ENCODE results near the gene TVP23A. TPM values are rescaled to one million over a fixed set of nuclear protein-coding genes. Genes with fewer than 3 reads are reported as not detected.

TVP23A gene
- total RNA-seq, 1 donor from 2014 or later = 0.24 TPM

- H3K4me3 ChIP-seq = no peak overlapping the region
- no peak for DNase-seq
- no peak overlapping the region for H3K27ac ChIP-seq
- H3K27me3 ChIP-seq (ENCODE audit: low read depth) = no peaks in the 10 kb centered on the region
- H3K9me3 ChIP-seq = no peaks in the 10 kb centered on the region
- no peak for ATAC-seq
- intact Hi-C loops (cut with DNase I) = no loop called here
- no peak for TF ChIP-seq CTCF (IDR thresholded peaks at IDR 0.05)
- H3K4me1 ChIP-seq = peaks cover 5% of the 10 kb centered on the region
- no peaks in the 10 kb centered on the region for H3K36me3 ChIP-seq
Observed at GRCh38 chr16:10817514-10817913, 1.1 kb downstream of the TVP23A start.

- intact Hi-C loops (cut with DNase I) = no loop called here
- Histone ChIP-seq H3K9me3 (no peaks in the 10 kb centered on the region), H3K27ac (no peak overlapping the region), H3K4me1 (peaks cover 11% of the 10 kb centered on the region), H3K36me3 (no peaks in the 10 kb centered on the region), H3K27me3 (ENCODE audit: low read depth) (no peaks in the 10 kb centered on the region), H3K4me3 (no peak overlapping the region)
- no peak for TF ChIP-seq CTCF (IDR thresholded peaks at IDR 0.05)
- DNase-seq (no peak), ATAC-seq (no peak)
Observed at GRCh38 chr16:10813099-10813455, 5.5 kb downstream of the TVP23A start.

GRCh38 chr16:10812312-10813098 is 6.1 kb downstream of the TVP23A start:
- Histone ChIP-seq H3K4me1 (peaks cover 11% of the 10 kb centered on the region), H3K27ac (no peak overlapping the region), H3K9me3 (no peaks in the 10 kb centered on the region), H3K27me3 (ENCODE audit: low read depth) (no peaks in the 10 kb centered on the region), H3K4me3 (no peak overlapping the region), H3K36me3 (no peaks in the 10 kb centered on the region)
- DNase-seq (no peak), ATAC-seq (peak in 1 of 2 donors; percentile 55)
- intact Hi-C loops (cut with DNase I) = no loop called here
- TF ChIP-seq CTCF (IDR thresholded peaks at IDR 0.05) = no peak

GRCh38 chr16:10809706-10810105 is 8.9 kb downstream of the TVP23A start:
- Histone ChIP-seq H3K4me1 (peaks cover 11% of the 10 kb centered on the region), H3K27me3 (ENCODE audit: low read depth) (no peaks in the 10 kb centered on the region), H3K4me3 (no peak overlapping the region), H3K36me3 (no peaks in the 10 kb centered on the region), H3K27ac (no peak overlapping the region), H3K9me3 (no peaks in the 10 kb centered on the region)
- no peak for ATAC-seq
- no peak for TF ChIP-seq CTCF (IDR thresholded peaks at IDR 0.05)
- intact Hi-C loops (cut with DNase I) = no loop called here
- DNase-seq = no peak

- TF ChIP-seq CTCF (IDR thresholded peaks at IDR 0.05) = no peak
- Histone ChIP-seq H3K4me3 (no peak overlapping the region), H3K27ac (no peak overlapping the region), H3K27me3 (ENCODE audit: low read depth) (no peaks in the 10 kb centered on the region), H3K36me3 (no peaks in the 10 kb centered on the region), H3K4me1 (peaks cover 11% of the 10 kb centered on the region), H3K9me3 (no peaks in the 10 kb centered on the region)
- no peak for ATAC-seq
- DNase-seq = no peak
- intact Hi-C loops (cut with DNase I) = no loop called here
Observed at GRCh38 chr16:10808850-10809249, 9.7 kb downstream of the TVP23A start.

Measured in lower lobe of right lung (tissue), 2 donors.